CD4-positive, alpha-beta T cell treated with Interleukin-15 for 4 hours (primary cell): ENCODE results near the gene MACROD2.
"Not testable (repeated sequence)": the region's sequence is repeated elsewhere in the genome, so short reads cannot be mapped to it uniquely, and the experiment has no call there.

ENCODE experiments used
- DNase-seq: peaks from one replicate; pipeline ENCODE4 v3.0.0-alpha.2; 2020; ENCODE audit warnings: low spot score

The MACROD2 gene

DNA sequence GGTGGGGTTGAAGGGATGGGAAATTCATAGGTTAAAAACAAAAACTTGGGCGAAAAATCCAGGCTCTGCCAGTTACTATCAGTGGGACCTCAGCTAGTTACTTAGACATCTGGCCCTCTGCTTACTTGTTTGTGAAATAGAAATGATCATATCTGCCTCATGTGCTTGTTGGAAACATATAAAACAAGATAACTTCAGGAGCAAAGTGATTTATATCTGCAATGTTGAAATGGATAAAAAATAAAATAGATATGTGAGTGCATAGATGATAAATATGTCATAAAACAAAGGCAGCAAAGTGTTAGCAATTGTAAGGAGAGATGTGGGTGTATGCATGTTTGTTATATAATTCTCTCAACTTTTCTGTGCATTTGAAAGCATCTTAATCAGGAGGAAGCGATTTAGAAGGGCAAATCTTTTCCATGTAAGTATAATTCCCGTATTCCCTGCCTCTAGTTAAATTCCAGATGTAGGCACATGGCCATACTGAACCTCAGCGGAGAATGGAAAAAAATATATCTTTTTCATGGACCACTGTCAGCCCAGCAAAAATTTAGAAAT is 921.1 kb downstream of the MACROD2 start:
- no peak for DNase-seq

DNA sequence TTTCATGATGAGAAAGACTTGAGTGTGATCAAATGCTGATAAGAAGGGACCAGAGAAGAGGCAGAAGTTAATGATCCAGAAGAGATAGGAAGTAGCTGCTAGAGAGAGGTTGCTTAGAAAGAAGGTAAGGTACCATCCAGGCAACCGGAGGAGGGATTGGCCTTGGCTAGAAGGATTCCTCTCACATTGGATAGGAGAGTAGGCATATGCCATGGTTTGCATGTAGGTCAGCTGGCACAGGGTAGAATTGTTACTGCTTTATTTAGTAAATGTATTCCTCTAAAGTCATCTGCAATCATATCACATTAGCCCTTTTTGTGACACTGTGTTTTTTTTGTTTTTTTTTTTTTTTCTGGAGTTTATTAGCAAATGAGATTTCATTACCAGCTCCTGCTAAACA is 923.0 kb downstream of the MACROD2 start:
- no peak for DNase-seq

- DNase-seq = no peak
Observed at GRCh38 chr20:14918976-14919375, 923.7 kb downstream of the MACROD2 start.

DNA sequence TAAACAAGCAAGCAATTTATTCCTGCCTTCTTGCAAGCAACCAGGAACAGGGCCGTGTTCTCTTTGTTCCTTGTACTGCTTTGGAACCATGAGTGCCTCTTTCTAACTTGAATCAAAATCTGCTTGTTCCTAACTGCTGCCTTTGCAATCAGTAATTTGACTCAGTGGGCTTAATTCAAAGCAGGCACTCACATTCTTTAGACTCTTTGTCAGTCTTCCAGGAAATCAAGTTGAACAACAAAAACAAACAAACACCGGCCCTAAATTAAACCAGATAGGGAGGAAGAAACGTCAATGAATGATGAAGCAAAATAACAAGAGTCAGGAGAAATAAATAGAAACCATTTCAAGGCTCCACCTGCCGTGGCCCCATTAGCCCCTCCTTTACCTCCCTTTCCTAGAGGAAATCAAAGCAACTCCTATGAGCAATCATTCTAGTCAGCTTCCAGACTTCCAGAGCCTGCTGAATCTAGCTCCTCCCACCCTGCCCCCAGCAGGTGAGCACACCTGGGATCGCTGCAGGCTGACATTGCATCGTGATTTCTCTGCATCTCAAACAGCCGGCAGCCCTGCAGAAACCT is 924.3 kb downstream of the MACROD2 start:
- DNase-seq = no peak

- no peak for DNase-seq
Observed at GRCh38 chr20:14921513-14921912, 926.2 kb downstream of the MACROD2 start.

GRCh38 chr20:14922503-14923267 is 927.4 kb downstream of the MACROD2 start:
- no peak for DNase-seq

DNA sequence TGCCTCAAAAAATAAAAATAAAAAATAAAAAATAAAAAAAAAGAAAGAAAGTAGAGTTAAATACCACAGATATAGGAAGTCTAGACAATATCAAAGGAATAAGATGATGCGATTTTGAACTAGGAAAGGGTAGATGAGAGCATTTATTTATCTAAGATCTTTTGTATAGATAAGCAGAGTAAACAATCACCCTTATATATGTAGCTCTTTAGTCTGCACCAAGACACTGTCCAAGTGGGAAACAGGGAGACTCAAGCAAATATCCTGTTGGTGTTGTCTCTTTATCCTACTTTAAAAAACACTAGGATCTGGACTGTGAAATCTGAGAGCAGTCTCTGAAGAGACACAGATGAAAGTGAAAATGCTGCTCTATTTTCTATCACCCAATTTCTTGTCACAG is 929.1 kb downstream of the MACROD2 start:
- DNase-seq = no peak

DNA sequence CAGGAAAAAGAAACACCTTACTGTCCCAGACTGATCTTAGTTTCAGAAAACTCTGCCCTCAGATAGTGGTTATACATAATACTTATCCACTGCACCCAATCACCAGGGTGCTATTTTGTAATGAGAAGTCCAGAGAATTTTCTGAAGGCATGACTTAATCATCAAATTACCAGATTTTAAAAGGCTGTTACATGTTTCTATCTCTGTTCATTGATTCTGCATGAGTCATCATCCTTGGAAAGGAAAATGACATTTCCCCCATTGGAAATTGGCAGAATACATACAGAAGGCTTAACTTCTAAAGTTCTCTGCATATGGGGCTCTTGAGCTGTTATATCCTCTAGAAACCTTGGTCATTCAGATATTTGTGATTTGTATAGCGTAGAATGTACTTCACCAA is 930.0 kb downstream of the MACROD2 start:
- DNase-seq = no peak

GRCh38 chr20:14926436-14926835 is 931.1 kb downstream of the MACROD2 start:
- DNase-seq = not testable (repeated sequence)

- no peak for DNase-seq
Observed at GRCh38 chr20:14928083-14928482, 932.8 kb downstream of the MACROD2 start.

- no peak for DNase-seq
Observed at GRCh38 chr20:14929388-14929787, 934.1 kb downstream of the MACROD2 start.

GRCh38 chr20:14932040-14932439 is 936.7 kb downstream of the MACROD2 start:
- DNase-seq = no peak

DNA sequence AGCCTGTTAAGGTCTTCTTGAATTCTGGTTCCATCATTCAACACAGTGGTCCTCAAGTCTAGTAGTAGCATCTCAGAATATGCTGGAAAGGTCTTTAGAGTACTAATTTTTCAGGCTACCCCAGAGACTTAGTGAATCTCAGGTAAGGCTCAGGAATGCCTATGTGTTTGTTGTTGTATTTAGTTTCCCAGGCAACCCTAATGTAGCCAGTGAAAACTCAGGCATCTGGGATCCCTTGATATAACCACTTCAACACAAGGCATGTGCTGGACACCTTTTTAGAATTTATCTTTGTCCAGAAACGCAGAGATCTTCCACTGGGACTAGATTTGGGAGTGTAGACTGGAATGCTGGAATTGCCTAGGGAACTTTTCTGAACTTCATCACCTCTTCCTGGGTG is 940.0 kb downstream of the MACROD2 start:
- no peak for DNase-seq

DNA sequence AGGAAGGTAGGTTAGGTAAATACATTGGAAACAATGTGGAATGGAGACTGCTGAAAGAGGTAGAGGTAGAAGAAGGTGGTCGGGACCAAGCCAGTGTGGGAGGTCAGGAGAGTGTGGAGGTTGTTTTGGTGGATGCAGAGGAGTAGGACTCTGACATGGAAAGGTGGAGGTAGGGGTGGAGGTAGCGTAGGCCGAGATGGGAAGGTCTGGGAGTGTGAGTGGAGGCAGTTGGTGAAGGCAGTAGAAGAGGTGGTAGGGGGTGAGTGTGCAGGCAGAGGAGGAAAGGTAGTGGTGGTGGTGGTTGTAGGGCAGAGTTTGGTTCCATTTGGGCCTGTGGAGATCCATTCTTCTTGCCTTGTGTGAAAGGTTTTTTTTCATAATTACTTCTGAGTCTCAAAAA is 941.7 kb downstream of the MACROD2 start:
- DNase-seq = no peak

DNA sequence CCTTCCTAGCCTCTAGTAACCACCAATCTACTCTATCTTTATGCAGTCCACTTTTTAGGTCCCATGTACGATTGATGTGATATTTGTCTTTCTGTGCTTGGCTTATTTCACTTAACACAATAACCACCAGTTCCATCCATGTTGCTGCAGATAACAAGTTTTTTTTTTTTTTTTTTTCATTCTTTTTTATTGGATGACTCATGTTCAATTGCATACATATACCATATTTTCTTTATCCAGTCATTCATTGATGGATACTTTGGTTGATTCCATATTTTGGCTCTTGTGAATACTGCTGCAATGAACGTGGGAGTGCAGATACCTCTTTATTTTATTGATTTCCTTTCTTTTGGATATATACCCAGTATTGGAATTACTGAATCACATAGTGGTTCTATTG is 942.5 kb downstream of the MACROD2 start:
- no peak for DNase-seq

DNA sequence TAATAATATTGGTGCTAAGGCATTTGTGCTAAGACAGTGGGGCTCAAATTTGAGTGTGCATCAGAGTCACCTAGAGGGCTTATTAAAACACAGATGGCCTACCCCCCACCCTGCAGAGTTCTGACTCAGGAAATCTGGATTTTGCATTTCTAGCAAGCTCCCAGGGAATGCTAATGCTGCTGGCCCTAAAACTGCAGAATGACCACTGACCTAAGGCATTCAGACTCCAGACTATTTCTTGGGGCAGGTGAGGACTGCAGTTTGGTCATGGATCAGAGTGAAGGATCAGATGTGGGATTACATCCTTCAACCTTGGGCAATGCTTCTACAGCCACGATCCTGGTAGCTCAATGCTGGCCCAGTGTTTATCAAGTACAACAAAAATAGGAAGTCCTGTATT is 952.2 kb downstream of the MACROD2 start:
- no peak for DNase-seq

DNA sequence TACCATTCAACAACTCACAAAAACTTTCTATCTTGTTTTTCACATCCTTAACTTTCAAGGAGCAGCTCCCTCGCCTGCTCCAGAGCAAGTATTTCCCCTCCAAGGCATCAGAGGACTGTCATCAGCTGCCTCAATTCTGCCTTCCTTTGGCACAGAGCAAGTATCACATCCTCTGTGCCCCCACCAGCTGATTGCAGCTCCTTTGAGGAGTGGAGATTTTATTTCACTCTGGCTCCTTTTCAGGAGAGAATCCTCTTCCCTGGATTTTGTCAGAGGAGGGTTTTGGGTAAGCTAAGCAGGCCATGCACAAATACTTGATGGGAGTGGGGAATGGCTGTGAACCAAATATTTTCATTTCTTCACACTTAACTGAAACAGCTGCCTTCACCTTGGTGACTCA is 952.6 kb downstream of the MACROD2 start:
- no peak for DNase-seq

DNA sequence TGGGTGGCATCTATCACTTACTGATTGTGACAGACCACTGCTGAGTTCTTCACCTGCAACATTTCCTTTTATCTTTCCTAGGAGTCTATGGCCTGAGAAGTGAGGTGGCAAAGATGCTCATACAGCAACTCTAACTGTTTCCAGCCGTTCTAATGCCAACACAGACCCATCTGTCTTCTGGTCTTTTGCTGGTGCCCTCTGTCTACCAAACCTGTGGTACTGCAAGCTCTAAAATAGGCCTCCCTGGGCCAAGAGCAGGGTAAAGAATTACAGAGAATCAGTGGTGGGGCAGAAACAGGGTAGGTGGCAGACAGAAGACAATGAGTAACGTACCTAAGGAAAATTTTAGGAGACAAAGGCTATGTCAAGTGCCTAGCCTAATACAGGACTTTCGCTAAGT is 953.1 kb downstream of the MACROD2 start:
- no peak for DNase-seq

DNA sequence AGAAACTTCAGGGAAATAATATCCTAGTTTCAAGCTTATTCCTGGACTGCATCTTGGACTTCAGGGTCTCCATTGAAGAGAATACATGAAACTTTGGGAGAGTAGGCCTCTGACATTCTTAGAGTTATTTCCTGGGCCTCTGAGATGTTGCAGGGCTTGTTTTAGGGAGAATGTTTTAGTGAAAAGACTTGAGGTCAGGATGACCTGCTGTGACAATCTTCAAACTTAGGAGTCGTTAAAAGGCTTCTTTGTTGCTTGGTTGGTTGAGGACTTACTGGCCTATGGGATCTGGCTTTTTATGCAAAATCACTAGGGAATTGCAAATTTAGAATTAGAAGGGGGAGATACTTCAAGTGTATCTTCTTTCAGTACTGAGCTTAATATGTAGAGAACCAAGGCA is 955.3 kb downstream of the MACROD2 start:
- no peak for DNase-seq

GRCh38 chr20:14951105-14951504 is 955.8 kb downstream of the MACROD2 start:
- no peak for DNase-seq

GRCh38 chr20:14951707-14952418 is 956.5 kb downstream of the MACROD2 start:
- DNase-seq = no peak

DNA sequence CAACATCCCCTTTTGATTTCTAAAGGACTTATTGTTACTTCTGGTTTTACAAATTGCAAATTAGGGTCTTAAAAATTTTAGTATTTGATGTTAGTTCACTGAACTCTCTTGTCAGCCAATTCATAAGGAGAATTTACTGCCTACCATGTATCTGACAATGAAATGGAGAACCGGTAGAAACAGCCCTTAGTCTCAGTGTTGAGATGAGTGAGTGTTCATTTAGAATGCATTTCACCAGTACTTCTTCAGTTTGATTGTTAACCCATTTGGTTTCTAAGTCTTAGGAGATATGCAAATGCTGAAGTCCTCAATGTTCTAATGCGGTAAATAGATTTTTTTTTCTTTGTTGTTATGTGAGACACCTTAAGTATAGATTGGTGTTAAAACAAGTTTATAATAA is 958.4 kb downstream of the MACROD2 start:
- DNase-seq = no peak

DNA sequence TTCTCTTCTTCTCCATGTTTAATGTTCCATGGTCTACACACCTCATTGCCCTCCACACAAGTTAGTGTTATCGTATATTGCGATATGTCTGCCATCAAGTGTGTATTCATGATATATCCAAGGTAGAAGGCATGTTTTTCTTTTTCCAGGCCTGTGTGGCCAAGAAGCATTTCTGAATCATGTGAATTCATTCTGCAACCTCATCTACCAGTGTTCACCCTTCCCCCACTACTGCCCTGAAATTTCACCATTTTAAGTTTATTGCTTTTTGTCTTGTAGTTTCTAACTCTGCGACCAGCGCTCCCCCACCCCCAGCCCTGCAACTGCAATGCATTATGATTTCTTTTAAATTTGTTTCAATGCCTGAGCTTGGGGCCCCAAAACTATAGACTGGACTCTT is 960.1 kb downstream of the MACROD2 start:
- DNase-seq = no peak
